Islet precursor cell (in vitro differentiated cells): ENCODE measurements around the gene ABCC8.

Experiments used
- DNase-seq: peaks from one replicate; pipeline ENCODE4 v3.0.0-alpha.2; 2018

The ABCC8 gene

DNA sequence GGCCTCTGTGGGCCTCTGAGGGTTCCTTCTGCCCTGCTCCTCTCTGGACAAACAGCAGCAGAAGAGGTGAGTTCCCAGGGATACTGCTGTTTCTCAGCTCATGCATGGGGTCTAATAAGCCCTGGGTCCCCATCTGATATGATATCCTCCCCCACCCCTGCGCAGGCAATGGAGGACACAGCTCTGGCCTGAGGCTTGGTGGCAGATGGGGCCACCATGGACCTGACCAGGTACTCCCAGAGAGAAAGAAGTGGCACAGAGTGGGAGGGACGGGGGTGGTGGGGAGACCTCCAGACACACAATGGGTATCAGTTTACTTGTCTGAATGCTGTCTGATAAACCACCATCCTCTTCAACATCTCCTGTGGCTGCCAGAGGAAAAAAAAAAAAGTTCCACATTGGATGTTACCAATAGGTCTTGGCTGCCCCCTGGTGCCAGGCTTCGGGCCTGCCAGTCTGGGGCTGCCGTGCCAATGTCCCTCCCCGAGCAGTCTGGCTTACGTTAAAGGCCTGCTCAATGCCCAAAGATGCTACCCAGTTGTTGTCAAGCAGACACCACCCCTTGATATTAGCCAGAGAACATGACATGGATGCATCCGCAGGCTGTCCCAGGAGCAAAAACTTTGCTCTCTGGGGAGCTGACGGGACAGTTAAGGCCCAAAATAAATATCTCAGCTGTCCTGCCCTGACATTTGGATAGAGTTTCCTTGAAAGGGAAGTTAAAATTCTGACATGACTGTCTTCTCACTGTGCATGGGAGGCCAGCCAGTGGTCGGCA, 27.9 kb upstream of the ABCC8 start:
- peak; percentile 79 for DNase-seq

DNA sequence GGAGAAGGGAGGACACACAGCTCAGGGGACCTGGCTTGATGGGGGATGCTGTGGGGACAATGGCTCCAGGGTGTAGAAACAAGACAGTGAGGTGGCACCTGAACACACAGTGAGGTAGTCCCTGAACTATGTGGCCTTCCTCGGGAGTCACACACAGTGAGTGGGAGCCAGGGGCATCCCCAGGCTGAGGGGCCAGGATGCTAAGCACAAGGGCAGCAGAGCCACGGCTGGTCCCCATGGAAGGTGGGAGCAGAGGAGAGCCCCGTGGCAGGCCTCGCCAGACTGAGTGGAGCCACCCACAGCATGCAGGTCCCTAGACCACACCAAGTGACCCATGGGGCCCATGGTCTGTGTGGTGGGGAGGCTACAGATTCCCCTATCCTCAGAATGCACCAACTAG, 26.0 kb upstream of the ABCC8 start:
- DNase-seq: no peak

DNA sequence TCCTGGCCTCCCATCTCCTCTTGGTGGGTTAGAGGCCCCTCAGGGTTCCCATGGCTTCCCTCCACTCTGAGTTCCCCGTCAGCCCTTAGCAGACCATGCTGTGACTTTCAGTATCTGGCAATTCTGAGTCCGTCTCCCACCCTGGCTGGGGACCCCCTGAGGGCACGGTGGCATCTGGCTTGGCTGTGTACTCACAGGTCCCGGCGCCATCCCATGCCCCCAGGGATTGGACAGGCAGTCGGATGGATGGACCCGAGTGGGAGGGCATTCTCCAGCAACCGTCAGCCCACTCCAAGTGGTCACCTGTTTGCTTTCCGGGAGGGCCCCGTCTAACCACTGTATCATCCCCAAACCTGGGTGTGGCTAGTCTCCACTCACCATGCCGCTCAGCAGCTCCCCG, 24.0 kb upstream of the ABCC8 start:
- DNase-seq: no peak

DNA sequence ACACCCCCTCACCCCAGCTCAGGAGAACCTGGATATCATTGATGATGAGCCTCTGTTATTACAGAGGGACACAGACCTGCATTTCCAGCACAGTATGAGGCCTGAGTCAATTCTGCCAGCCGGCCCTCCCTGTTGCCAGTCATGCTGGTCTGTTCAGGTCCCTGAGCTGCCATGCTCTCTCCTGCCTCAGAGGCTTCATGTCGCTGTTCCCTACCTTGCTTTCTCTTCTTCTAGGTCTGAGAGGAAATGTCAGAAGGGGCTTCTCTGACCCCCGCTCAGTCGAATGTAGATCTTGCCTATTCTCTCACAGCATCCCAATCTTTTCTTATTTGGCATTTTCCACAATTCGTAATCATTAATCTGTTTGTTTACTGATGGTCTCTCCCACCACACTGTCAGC, 21.8 kb upstream of the ABCC8 start:
- peak; percentile 60 for DNase-seq

DNA sequence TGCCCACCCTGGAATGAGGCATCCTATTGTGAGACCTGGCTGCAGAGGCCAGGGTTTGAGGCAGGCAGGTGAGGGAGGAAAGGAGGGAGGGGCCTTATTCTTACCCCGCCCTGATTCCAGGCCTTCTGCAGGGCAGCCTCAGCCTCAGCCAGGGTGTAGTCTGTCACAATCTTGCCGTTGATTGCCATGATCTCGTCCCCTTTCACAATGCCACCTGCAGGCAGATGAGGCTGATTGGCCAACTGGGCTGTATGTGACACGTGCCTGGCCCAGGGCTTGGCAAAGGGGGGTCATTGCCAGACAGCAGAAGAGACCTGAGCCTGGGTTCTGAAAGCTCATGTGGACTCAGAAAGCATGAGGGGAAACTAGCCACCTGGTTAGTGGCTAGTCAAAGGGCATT, 21.4 kb upstream of the ABCC8 start:
- DNase-seq: no peak

DNA sequence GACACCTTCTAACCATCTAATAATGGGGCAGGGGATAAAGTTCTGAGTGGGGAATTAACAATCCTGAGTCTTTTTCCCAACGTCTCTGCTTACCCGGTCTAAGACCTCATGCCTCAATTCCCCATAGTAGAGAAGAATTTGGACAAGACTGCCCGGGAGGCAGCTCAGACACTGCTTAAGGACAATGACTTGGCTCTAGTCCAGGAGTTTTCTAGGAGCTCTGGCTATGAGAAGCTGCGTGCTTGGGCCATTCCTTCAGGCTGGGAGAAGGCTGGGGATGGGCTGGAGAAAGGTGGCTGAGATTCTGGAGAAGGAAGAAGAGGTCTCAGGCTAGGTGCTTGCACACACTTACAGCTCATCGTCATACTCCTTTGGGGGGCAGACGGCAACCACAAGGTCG, 19.8 kb upstream of the ABCC8 start:
- DNase-seq: no peak

DNA sequence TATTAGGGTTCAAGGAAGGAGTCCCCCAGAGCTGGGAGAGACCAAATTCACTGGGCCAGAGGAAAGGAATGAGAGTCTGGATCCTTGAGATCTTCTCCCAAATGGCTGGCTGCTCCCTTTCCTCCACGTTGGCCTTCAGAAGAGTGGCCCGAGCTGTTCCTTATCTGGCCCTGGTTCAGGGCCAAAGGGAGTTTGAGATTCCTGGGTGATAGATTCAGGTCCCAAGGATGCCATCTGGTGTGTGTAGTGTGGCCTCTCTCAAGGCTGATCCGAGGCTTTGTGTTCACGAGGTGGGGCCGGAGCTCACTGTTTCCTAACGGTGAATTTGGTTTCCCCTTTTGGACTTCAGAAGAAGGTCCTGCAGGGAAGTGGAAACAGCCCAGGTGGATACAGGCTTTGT, 17.4 kb upstream of the ABCC8 start:
- no peak for DNase-seq

DNA sequence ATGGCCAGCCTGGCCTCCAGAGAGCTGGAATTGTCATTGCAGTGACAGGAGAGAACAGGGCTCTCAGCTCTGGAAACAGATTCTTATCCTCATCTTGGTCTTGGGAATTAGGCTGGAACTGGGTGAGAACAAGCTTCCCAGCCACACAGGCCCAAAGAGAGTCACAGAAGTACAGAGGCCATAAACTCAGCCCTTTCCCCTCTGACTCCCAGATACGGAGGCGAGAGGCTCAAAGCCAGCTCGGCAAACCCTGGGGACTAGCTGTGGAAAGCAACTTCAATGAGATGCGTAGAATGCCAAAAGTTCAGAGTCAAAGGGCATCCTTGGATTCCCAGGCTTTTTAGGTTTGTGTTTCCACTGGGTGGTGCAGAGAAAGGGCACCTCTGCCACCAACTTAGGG, 14.3 kb upstream of the ABCC8 start:
- DNase-seq: no peak

DNA sequence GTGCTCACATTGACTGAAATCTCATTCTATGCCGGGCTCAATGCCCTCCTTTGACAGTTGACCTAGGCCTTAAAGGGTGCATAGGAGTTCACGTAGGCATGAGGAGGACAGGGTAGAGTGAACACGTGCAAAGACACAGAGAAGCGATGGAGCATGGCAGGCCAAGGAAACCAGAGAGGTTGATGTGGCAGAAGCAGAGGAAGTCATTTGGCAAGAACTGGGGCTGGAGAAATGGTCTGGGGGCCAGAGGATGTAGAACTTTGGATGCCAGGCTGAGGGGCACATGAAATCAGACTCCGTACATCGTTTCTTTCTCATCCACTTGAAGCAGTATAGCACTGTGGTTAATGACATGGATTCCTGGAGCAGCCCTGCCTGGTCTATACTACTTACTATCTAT, 13.6 kb upstream of the ABCC8 start:
- no peak for DNase-seq

DNA sequence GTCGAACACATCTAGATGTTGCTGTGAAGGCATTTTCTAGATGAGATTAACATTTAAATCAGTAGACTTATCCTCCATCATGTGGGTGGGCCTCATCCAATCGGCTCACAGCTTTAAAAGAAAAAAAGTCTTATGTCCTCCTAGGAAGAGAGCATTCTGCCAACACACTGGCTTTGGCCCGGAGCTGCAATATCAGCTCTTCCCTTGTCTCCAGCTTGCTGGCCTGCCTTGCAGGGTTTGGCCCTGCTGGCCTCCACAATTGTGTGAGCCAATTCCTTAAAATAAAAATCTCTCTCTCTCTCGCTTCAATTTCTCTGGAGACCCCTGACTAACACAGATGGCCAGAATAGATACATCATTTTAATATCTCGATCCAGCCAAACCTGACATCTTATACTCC, 13.1 kb upstream of the ABCC8 start:
- no peak for DNase-seq

DNA sequence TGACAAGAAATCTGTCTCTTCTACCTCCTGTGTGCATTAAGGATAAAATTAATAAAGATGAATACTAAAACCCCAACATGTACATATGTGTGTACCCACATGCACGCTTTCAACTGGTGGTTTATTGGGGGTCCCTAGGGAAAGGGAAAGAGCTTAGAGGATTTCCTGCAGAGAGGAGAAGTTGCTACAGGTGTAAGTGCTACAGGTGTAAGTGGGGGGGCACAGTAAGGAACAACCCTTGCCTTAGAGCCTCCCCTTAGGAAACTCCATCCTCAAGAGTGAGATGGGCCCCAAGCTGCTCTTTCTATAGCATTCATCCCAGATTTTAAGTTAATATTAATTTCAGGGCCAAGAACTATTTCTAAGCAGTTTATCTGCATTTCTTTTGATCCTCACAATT, 11.9 kb upstream of the ABCC8 start:
- DNase-seq: no peak

DNA sequence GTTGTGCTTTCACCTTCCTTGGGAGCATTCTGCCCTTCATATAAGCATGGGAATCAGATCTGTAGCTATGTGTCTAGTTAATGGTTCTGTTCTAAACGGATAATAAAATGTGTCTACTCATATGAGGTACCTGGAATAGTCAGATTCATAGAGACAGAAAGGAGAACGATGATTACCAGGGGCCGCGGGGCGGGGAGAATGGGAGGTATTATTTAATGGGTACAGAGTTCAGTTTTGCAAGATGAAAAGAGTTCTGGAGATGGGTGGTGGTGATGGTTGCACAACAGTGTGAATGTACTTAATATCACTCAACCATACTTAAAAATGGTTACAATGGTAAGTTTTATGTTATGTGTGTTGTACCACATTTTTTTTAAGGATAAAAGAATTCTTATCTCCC, 10.0 kb upstream of the ABCC8 start:
- DNase-seq: no peak

DNA sequence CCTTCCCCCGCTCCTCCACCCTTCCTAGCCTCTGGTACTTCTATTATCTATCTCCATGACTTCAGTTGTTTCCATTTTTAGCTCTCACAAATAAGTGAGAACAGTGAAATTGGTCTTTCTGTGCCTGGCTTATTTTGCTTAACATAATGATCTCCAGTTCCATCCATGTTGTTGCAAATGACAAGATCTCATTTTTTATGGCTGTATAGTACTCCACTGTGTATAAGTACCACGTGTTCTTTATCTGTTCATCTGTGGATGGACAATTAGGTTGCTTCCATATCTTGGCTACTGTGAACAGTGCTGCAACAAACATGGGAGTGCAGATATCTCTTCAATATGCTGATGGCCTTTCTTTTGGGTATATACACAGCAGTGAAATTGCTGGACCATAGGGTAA, 6.9 kb upstream of the ABCC8 start:
- DNase-seq: no peak

DNA sequence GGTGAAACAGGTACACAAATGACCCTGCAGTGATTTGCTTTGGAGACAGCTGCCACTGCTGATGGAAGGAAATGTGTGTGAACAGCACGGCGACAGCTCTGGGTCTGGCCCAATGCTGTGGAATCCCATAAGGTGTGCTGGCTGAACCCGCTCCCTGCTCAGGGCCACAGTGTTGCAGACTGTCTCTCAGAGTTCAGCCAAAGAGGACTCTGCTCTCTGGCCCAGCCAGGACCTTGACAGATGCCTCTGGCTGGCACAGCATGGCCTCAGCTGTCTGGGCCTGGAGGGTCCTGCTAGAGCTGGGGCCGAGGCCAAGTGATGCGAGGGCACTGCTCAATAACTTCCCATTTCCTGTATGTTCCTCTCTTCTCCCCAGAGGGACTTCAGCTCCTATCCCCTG, 5.3 kb upstream of the ABCC8 start:
- no peak for DNase-seq

DNA sequence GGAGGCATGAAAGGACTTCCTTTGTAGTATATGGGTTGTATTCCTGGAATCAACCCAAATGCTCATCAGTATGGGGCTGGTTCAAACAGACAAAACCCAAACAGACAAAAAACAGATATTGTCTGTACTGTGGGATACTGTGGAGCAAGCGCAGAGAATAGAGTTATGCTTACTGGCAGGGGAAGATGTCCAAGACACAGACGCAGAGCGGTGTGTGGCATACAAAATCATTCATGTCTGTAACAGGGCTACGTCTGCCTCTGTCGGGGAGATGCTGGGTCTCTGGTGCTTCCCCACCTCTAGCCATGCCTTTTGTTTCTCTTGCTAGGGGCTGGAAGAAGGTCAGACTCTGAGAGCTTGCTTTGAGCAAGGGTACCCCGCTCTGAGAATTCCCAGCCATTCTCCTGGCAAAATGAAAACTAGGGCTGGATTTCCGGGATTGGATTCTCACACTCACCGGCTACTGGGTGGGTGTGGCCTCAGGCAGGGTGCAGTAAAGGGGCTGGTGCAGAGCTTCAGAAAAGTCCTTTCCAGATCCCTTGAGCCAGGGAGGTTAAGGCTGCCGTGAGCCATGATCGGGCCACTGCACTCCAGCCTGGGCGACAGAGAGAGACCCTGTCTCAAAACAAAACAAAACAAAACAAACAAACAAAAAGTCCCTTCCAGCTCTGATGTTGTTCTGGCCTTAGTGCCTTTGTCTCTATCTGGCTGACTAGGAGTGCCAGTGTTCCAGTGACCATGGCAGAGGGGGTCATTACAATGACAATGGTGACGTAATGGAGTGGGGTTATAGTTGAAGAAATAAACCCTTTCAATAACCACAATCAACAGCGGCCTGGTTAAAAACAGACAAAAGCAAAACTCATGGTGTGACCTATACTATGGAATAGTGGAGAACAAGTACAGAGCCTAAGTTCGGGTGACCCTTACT, 2.9 kb upstream of the ABCC8 start:
- peak; percentile 76 for DNase-seq

DNA sequence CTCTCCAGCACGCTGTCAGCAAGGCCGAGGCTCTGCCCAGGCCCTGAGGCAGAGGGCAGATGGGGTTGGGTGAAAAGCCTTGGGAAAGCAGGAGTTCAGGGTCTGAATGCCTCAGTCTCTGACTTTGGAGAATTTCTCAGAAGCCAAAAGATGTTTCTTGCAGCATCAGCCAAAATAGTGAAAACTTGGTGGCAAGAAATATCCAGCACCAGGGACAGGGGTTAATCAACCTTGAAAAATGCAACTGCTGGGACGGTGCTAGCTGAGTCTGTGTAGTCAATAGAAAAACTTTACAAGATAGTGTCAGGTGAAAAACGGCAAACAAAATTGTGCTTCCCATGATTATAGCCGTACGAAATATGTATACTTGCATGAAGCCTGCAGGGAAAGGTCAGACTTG, 1.4 kb upstream of the ABCC8 start:
- no peak for DNase-seq

DNA sequence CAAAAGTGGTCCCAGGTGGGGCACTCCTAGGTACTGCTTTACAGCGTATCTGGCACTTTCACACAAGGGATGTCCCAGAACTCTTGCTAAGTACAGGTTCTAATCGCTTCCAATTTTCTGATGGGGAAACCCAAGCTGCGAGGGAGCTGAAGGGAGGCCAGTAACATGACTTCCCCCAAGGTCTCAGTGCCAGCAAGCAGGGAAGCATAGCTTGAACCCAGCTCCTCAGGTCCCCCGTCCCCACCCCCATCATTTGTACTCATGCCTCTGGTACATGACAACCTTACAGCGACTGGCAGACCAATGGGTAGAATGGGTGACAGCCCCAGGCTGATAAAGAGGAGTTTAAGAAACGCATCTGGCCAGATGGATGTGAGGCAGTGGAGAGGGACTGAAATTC, 716 bp upstream of the ABCC8 start:
- no peak for DNase-seq

DNA sequence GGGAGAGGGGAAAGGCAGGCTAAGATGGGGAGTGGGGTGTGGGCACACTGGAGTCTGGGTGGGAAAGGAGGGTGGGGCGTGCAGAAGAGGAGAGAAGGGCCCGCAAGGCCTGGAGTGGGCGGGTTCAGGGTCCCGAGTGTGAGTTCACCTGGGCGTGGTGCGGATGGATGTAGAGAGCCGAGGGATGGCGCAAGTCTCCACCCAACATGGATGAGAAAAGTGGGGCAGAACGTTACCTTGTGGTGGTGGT, 364 bp upstream of the ABCC8 start:
- DNase-seq: no peak

DNA sequence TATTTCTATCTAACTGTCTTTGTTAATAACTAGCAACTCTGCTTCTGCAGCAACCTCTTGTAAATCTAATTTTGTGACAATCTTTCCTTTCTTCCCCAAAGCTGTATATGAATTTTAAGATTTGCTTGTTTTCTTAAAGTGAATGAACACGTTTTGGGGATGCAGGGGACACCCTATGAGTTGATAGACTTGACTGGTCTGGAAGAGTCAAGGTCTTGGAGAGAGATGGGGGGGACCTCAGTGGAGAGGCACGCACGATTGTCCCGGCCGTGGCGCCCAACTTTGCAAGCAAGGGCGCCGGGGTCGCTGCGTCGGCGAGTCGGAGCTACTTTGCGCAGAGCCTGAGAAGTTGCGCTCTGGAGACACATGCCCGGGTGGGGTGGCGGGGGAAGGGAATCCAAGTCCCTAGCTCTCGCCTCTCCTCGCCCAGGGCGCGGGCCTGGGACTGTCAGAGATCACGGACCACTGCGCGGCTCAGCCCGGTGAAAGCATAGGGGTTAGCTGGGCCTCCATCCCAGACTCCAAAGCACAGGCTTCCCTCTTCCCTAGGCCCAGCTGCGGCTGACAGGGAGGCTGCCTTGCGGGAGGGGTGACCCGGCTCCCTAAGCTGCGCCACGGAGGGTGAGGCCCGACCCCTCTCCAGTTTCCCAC, 854 bp downstream of the ABCC8 start:
- DNase-seq: peak; percentile 62

DNA sequence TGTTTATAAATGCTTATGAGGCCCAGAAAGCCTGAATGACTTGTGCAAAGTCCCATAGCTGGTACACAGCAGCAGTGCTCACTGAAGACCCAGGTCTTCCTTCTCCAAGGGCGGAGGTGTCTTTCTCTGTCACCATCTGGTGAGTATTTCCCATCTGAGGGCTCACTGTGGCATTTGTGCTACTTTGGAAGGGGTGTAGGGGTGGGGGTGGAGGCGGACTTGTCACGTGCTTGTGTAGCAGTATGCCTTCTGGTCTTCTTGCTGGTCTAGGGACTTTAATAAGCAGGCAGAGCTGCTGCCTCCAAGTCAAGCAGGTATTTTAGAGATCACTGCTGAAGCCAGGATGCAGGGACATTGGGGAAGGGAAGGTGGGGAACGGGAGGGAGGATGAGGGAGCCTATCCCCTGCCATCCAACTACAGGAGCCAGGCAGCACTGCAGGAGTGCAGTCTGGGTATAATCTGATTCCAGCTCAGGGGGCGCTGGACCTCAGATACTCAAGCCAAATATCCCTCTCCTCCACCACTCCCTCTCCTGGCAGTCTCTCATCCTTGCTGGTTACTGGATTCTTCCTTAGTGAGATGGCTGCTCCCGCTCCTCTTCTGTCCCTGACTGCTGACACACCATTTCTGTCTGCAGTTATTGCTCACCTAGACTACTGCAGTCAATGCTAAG, 3.4 kb downstream of the ABCC8 start:
- peak; percentile 85 for DNase-seq

DNA sequence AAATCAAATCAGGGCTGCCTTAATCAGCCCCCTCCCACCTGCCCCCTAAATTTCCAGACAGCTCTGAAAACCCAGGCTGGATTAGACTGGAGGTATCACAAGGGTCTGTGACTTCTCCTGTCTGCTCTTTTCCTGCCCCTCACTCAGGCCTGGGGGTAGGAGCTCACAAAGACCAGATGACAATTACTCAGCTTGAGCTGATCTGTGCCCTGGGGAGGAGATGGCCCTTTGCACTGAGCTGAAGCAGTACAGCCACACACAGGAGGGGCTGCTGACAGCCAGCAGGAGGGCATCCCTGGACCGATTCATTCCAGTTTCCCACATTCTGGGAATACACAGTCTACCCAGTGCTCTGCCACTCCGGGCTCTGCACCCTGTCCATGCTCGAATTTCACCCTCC, 4.2 kb downstream of the ABCC8 start:
- DNase-seq: no peak

DNA sequence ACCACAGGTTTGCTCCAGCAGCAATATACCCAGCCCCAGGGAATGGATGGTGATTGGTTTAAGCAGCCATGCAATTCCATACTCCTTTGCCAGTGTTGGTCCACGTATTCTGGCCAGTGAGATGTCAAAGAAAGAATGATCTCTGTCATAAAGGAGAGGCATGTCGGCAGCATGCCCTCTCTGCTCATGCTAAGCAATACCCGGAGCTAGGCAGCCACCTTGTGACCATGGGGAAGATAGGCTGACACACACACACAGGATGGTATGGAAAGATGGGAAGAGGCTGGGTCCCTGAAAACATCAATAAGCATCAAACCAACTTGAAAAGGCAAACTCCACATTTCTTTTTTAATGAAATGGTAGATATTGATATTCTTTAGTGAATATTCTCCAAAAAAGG, 5.1 kb downstream of the ABCC8 start:
- no peak for DNase-seq

DNA sequence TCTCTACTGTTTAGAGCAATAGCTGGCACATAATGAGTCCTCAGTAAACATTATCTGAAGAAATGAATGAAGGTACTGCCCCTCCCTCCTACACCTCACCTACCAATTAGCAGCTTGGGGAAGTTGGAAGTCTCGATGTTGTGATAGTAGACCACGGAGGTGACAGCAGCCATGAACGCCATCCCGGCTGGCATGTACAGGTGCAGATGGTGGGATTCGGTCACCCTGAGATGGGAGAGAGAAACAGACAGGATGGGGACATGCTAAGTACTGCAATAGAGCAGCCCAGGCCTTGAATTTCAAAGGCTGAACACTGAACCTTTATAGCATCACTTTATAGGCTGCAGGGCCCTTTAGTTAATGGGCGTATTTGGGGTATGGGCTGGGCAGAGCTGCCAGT, 6.6 kb downstream of the ABCC8 start:
- no peak for DNase-seq

DNA sequence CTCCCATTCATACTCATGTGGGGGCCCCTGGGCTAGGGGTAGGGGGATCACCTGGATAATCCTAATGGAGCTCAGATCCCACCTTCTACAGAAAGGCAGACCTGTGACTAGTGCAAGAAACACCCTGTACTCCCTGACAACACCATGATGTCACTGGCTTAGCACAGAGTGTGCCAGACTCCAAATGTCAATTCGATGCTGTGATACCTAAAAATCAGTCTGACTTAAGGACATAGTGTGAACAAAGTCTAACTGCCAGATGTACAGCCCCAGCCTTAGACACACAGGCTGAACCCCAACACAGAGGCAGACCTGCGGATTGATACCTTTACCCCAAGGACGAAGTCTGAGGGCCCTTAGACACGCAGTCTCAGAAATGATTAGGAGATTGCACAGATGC, 8.5 kb downstream of the ABCC8 start:
- no peak for DNase-seq
